Measurements from ENCODE around the gene RASA3.

Gene RASA3

DNA sequence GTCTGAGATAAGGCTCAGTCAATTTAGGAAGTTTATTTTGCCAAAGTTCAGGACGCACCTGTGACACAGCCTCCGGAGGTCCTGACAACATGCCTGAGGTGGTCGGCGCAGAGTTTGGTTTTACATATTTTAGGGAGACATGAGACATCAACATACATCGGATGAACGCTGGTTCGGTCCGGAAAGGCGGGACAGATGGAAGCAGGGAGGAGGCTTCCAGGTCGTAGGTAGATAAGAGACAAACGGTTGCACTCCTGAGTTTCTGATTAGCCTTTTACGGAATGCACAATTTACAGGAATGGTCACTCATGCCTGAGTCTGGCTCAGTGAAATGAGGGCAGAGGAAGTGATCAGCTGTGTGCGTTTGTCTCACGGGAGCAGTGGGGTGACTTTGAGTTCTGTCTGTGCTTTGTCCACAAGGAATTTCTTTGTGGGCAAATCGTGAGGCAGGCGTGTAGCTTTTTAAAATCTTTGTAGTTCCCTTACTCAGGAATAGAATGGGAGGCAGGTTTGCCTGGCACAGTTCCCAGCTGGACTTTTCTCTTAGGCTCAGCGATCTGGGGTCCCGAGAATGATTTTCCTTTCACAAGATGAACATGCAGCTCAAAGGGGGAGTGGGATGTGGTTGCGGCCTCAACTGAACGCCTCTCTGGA is 194.8 kb downstream of the RASA3 start:
- no peak overlapping the region for H3K9ac ChIP-seq (ENCODE audit: low read depth, low read length)
- no peak overlapping the region for H3K27ac ChIP-seq (ENCODE audit: low read length)
- H3K79me2 ChIP-seq (ENCODE audit: insufficient read depth, low read length) = no peaks in the 10 kb centered on the region
- no peaks in the 10 kb centered on the region for H3K4me1 ChIP-seq (ENCODE audit: insufficient read depth, low read length)
- H3K4me2 ChIP-seq (ENCODE audit: insufficient read depth, low read length) = no peak overlapping the region
- H2AFZ ChIP-seq (ENCODE audit: low read depth, low read length) = no peak overlapping the region
- DNase-seq = no peak
- no peaks in the 10 kb centered on the region for H3K27me3 ChIP-seq (ENCODE audit: insufficient read depth, low read length, poor library complexity)
- no peaks in the 10 kb centered on the region for H3K36me3 ChIP-seq (ENCODE audit: insufficient read depth, low read length)
- H3K9me3 ChIP-seq (ENCODE audit: insufficient read depth, low read length, severe bottlenecking) = no peaks in the 10 kb centered on the region
- H4K20me1 ChIP-seq (ENCODE audit: insufficient read depth, low read length) = no peaks in the 10 kb centered on the region; the same call in 1 of the 2 replicates
- TF ChIP-seq CTCF (IDR thresholded peaks at IDR 0.05; ENCODE audit: borderline replicate concordance, extremely low read depth, low read length, poor library complexity, severe bottlenecking) (no peak), EZH2 (IDR thresholded peaks at IDR 0.05; ENCODE audit: borderline replicate concordance, low read depth, low read length, severe bottlenecking) (no peak)
- H3K4me3 ChIP-seq (ENCODE audit: low read depth in 1 of 2, low read length in 2 of 2) = no peak overlapping the region
- no peak for ATAC-seq (ENCODE audit: insufficient read depth, low read depth)

GRCh38 chr13:113937073-113937472 is 195.3 kb downstream of the RASA3 start:
- no peaks in the 10 kb centered on the region for H3K27me3 ChIP-seq (ENCODE audit: insufficient read depth, low read length, poor library complexity)
- no peak overlapping the region for H2AFZ ChIP-seq (ENCODE audit: low read depth, low read length)
- DNase-seq (no peak), ATAC-seq (ENCODE audit: insufficient read depth, low read depth) (no peak)
- no peak overlapping the region for H3K27ac ChIP-seq (ENCODE audit: low read length)
- H3K9me3 ChIP-seq (ENCODE audit: insufficient read depth, low read length, severe bottlenecking) = no peaks in the 10 kb centered on the region
- H3K4me1 ChIP-seq (ENCODE audit: insufficient read depth, low read length) = no peaks in the 10 kb centered on the region
- no peak overlapping the region for H3K4me3 ChIP-seq (ENCODE audit: low read depth in 1 of 2, low read length in 2 of 2)
- no peaks in the 10 kb centered on the region; the same call in 1 of the 2 replicates for H4K20me1 ChIP-seq (ENCODE audit: insufficient read depth, low read length)
- H3K79me2 ChIP-seq (ENCODE audit: insufficient read depth, low read length) = no peaks in the 10 kb centered on the region
- no peak overlapping the region for H3K4me2 ChIP-seq (ENCODE audit: insufficient read depth, low read length)
- H3K36me3 ChIP-seq (ENCODE audit: insufficient read depth, low read length) = no peaks in the 10 kb centered on the region
- H3K9ac ChIP-seq (ENCODE audit: low read depth, low read length) = no peak overlapping the region
- TF ChIP-seq EZH2 (IDR thresholded peaks at IDR 0.05; ENCODE audit: borderline replicate concordance, low read depth, low read length, severe bottlenecking) (no peak), CTCF (IDR thresholded peaks at IDR 0.05; ENCODE audit: borderline replicate concordance, extremely low read depth, low read length, poor library complexity, severe bottlenecking) (no peak)

DNA sequence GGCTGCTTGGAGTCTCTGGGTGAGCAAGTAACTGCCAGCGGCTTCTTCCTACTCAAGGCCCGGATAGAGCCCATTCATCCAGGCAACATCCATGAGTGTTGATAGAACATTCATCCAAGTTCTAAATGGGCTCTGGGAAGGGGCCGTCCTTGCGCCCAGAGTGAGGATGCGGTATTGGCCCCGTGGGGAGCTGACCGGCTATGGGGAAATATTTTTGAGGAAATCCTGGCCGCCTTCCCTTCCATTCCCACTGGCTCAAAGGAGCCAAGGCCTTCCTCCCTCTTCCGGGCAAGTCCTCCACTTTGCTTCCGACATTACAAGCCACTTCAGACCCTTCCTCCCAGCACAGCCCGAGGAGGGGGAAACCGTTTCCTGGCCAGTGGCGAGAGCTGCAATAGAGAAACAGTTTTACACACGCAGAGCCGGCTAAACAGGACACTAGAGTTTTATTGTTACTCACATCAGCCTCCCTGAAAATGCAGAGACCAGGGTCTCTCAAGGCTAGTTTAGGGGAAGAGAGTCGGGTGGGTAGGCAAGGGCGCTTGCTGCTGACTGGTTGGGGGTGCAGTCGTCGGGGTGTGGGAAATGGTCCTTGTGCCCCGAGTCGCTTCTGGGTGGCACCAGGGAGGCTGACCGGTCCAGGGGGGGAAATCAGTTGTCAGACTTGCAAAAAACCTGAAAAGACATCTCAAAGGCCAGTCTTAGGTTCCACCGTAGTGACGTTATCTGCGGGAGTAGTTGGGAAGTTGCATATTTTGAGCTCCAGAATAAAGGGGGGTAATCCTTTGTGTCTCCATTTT is 196.1 kb downstream of the RASA3 start:
- no peaks in the 10 kb centered on the region; the same call in 1 of the 2 replicates for H4K20me1 ChIP-seq (ENCODE audit: insufficient read depth, low read length)
- H3K4me3 ChIP-seq (ENCODE audit: low read depth in 1 of 2, low read length in 2 of 2) = no peak overlapping the region
- H3K79me2 ChIP-seq (ENCODE audit: insufficient read depth, low read length) = no peaks in the 10 kb centered on the region
- H3K27me3 ChIP-seq (ENCODE audit: insufficient read depth, low read length, poor library complexity) = no peaks in the 10 kb centered on the region
- TF ChIP-seq EZH2 (IDR thresholded peaks at IDR 0.05; ENCODE audit: borderline replicate concordance, low read depth, low read length, severe bottlenecking) (no peak), CTCF (IDR thresholded peaks at IDR 0.05; ENCODE audit: borderline replicate concordance, extremely low read depth, low read length, poor library complexity, severe bottlenecking) (no peak)
- H3K4me1 ChIP-seq (ENCODE audit: insufficient read depth, low read length) = no peaks in the 10 kb centered on the region
- H2AFZ ChIP-seq (ENCODE audit: low read depth, low read length) = no peak overlapping the region
- no peak overlapping the region for H3K4me2 ChIP-seq (ENCODE audit: insufficient read depth, low read length)
- ATAC-seq (ENCODE audit: insufficient read depth, low read depth) (no peak), DNase-seq (no peak)
- H3K27ac ChIP-seq (ENCODE audit: low read length) = no peak overlapping the region
- H3K36me3 ChIP-seq (ENCODE audit: insufficient read depth, low read length) = no peaks in the 10 kb centered on the region
- H3K9me3 ChIP-seq (ENCODE audit: insufficient read depth, low read length, severe bottlenecking) = no peaks in the 10 kb centered on the region
- no peak overlapping the region for H3K9ac ChIP-seq (ENCODE audit: low read depth, low read length)

All from DND-41 (cell line).